MM.1S (cell line): ENCODE measurements around the gene NOG.

Experiments used
- CTCF ChIP-seq: fragments of 300-600 bp; sonication (generic); IDR thresholded peaks from 2 replicates; pipeline ENCODE4 v1.5.1; 2016; ENCODE audit warnings: antibody characterized with exemption, low read length, mixed read lengths
- EZH2 ChIP-seq: fragments of 300-600 bp; sonication (generic); optimal IDR thresholded peaks from 2 replicates; pipeline ENCODE3; 2017; ENCODE audit warnings: low read depth, mild to moderate bottlenecking, antibody characterized with exemption, low read length, mixed read lengths

- TF ChIP-seq EZH2 (no peak), CTCF (no peak)
Observed at GRCh38 chr17:56587298-56587697, 6.2 kb upstream of the NOG start.
